ENCODE results near the gene TCF25. TPM values are rescaled to one million over a fixed set of nuclear protein-coding genes. Genes with fewer than 3 reads are reported as not detected.

TCF25 gene
- total and polyA plus RNA-seq, 2 experiments from 2014 or later = 95.4 to 143 TPM

GRCh38 chr16:89847051-89847939 lies 26.1 kb upstream of the TCF25 start:
- Histone ChIP-seq H3K27ac (ENCODE audit: low read depth) (no peak overlapping the region), H3K79me2 (replicated peaks; ENCODE audit: insufficient read depth) (no peaks in the 10 kb centered on the region), H3K36me3 (ENCODE audit: insufficient read depth) (no peaks in the 10 kb centered on the region), H3K9me2 (ENCODE audit: insufficient read depth) (no peaks in the 10 kb centered on the region), H4K20me1 (replicated peaks; ENCODE audit: insufficient read depth) (no peaks in the 10 kb centered on the region), H3K4me3 (no peak overlapping the region), H3K27me3 (ENCODE audit: insufficient read depth) (no peaks in the 10 kb centered on the region), H3F3A (replicated peaks; ENCODE audit: low read depth) (no peaks in the 10 kb centered on the region), H3K4me2 (no peak overlapping the region), H3K4me1 (ENCODE audit: insufficient read depth) (no peaks in the 10 kb centered on the region), H2AFZ (no peak overlapping the region)
- Mint-ChIP-seq H3K4me1 (no peaks in the 10 kb centered on the region; the same call in 1 of the 3 replicates), H3K4me3 (no peak overlapping the region), H3K36me3 (ENCODE audit: low read depth) (peaks cover 4% of the 10 kb centered on the region; the same call in 1 of the 3 replicates), H3K27me3 (ENCODE audit: insufficient read depth, low read depth, poor library complexity) (peaks cover 5% of the 10 kb centered on the region), H3K9me3 (no peaks in the 10 kb centered on the region), H3K27ac (no peak overlapping the region)
- ATAC-seq (no peak), DNase-seq (ENCODE audit: low spot score) (no peak)
- no peak for TF ChIP-seq ZNF331 (CRISPR knock-in tag; IDR thresholded peaks at IDR 0.05; ENCODE audit: low read depth)
- TF ChIP-seq POLR2AphosphoS5 (IDR thresholded peaks at IDR 0.05; ENCODE audit: low read depth) = no peak
- no peak for TF ChIP-seq STAT1 (IDR thresholded peaks at IDR 0.05; ENCODE audit: unreplicated experiment)
- TF ChIP-seq ETS1 (IDR thresholded peaks at IDR 0.05) = no peak
- no peak for TF ChIP-seq NANOG (IDR thresholded peaks at IDR 0.05; ENCODE audit: borderline replicate concordance)
- TF ChIP-seq REST (IDR thresholded peaks at IDR 0.05; ENCODE audit: unreplicated experiment) = no peak
- TF ChIP-seq CREB1 (CRISPR knock-in tag; IDR thresholded peaks at IDR 0.05; ENCODE audit: low read depth) = no peak
- no peak for TF ChIP-seq CTCF (conservative IDR thresholded peaks at IDR 0.05; ENCODE audit: low read depth in 2 of 2)
- no peak for TF ChIP-seq EZH2phosphoT487 (IDR thresholded peaks at IDR 0.05; ENCODE audit: unreplicated experiment)
- no peak for TF ChIP-seq JUNB (IDR thresholded peaks at IDR 0.05; ENCODE audit: unreplicated experiment)
- TF ChIP-seq ZNF114 (CRISPR knock-in tag; IDR thresholded peaks at IDR 0.05) = no peak
- no peak for TF ChIP-seq ZNF462 (CRISPR knock-in tag; IDR thresholded peaks at IDR 0.05)
- no peak for TF ChIP-seq EZH2 (IDR thresholded peaks at IDR 0.05; ENCODE audit: low read depth, unreplicated experiment)

Measured in GM23338 (cell line).